ENCODE measurements around the gene PTPRM.

The PTPRM gene

DNA sequence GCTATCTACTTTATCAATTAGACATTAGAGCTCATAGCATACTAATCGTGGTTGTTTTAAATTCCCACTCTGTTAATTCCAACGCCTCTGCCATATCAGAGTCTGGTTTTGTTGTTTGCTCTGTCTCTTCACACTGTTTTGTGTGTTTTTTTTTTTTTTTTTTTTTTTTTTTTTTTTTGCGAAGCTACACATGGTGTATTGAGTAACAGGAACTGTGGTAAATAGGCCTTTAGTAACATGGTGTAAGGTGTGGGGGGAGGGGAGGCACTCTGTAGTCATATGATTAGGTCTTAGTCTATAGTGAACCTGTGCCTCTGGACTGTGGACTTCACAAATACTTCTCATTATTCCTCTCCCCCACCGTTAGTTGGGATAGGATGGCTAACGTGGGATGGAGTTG lies 671.4 kb downstream of the PTPRM start:
- no peak for DNase-seq
- Histone ChIP-seq H3K36me3 (ENCODE audit: insufficient read depth, low read length) (no peaks in the 10 kb centered on the region), H3K27ac (ENCODE audit: low read length) (no peak overlapping the region), H3K4me2 (ENCODE audit: insufficient read depth, low read length) (no peak overlapping the region), H3K79me2 (ENCODE audit: insufficient read depth, low read length) (no peaks in the 10 kb centered on the region), H3K9ac (ENCODE audit: low read depth, low read length) (no peak overlapping the region), H3K27me3 (ENCODE audit: insufficient read depth, low read length, poor library complexity) (no peaks in the 10 kb centered on the region), H3K4me3 (ENCODE audit: low read depth in 1 of 2, low read length in 2 of 2) (no peak overlapping the region), H3K9me3 (ENCODE audit: insufficient read depth, low read length, severe bottlenecking) (no peaks in the 10 kb centered on the region), H4K20me1 (ENCODE audit: insufficient read depth, low read length) (no peaks in the 10 kb centered on the region), H3K4me1 (ENCODE audit: insufficient read depth, low read length) (no peaks in the 10 kb centered on the region), H2AFZ (ENCODE audit: low read depth, low read length) (no peak overlapping the region)
- TF ChIP-seq EZH2 (IDR thresholded peaks at IDR 0.05; ENCODE audit: borderline replicate concordance, low read depth, low read length, severe bottlenecking) (no peak), CTCF (IDR thresholded peaks at IDR 0.05; ENCODE audit: borderline replicate concordance, extremely low read depth, low read length, poor library complexity, severe bottlenecking) (no peak)
- no peak for ATAC-seq (ENCODE audit: insufficient read depth, low read depth)

DNA sequence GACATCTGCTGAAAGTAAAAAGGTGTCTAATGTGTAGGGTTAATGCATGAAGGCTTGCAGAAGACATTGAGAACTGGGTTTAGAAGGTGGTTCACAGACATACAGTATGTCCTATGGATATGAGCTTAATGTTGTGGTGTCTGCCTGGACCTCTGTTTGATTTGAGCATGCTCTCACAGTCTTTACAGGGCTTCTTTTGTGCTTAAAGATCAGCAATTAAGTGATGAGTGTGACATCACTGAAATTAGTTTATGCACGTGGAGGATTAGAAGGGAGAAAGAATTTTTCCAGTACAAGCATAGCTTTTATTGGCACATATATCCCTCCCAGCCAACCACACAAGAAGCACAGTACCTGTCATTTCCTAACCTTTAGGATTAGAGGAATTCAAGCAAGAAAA lies 674.6 kb downstream of the PTPRM start:
- no peak overlapping the region for H2AFZ ChIP-seq (ENCODE audit: low read depth, low read length)
- no peak overlapping the region for H3K9ac ChIP-seq (ENCODE audit: low read depth, low read length)
- no peaks in the 10 kb centered on the region for H3K4me1 ChIP-seq (ENCODE audit: insufficient read depth, low read length)
- no peaks in the 10 kb centered on the region for H3K79me2 ChIP-seq (ENCODE audit: insufficient read depth, low read length)
- no peak overlapping the region for H3K4me2 ChIP-seq (ENCODE audit: insufficient read depth, low read length)
- H3K4me3 ChIP-seq (ENCODE audit: low read depth in 1 of 2, low read length in 2 of 2), result no peak overlapping the region
- H3K27ac ChIP-seq (ENCODE audit: low read length), result no peak overlapping the region
- no peaks in the 10 kb centered on the region for H3K36me3 ChIP-seq (ENCODE audit: insufficient read depth, low read length)
- H3K27me3 ChIP-seq (ENCODE audit: insufficient read depth, low read length, poor library complexity), result no peaks in the 10 kb centered on the region
- no peak for TF ChIP-seq EZH2 (IDR thresholded peaks at IDR 0.05; ENCODE audit: borderline replicate concordance, low read depth, low read length, severe bottlenecking)
- no peak for TF ChIP-seq CTCF (IDR thresholded peaks at IDR 0.05; ENCODE audit: borderline replicate concordance, extremely low read depth, low read length, poor library complexity, severe bottlenecking)
- no peaks in the 10 kb centered on the region for H3K9me3 ChIP-seq (ENCODE audit: insufficient read depth, low read length, severe bottlenecking)
- DNase-seq (no peak), ATAC-seq (ENCODE audit: insufficient read depth, low read depth) (no peak)
- no peaks in the 10 kb centered on the region for H4K20me1 ChIP-seq (ENCODE audit: insufficient read depth, low read length)

GRCh38 chr18:8242151-8242696 lies 675.1 kb downstream of the PTPRM start:
- ATAC-seq (ENCODE audit: insufficient read depth, low read depth), result no peak
- H3K9me3 ChIP-seq (ENCODE audit: insufficient read depth, low read length, severe bottlenecking), result no peaks in the 10 kb centered on the region
- no peaks in the 10 kb centered on the region for H3K79me2 ChIP-seq (ENCODE audit: insufficient read depth, low read length)
- no peak for DNase-seq
- no peaks in the 10 kb centered on the region for H3K4me1 ChIP-seq (ENCODE audit: insufficient read depth, low read length)
- H3K4me3 ChIP-seq (ENCODE audit: low read depth in 1 of 2, low read length in 2 of 2), result no peak overlapping the region
- H3K36me3 ChIP-seq (ENCODE audit: insufficient read depth, low read length), result no peaks in the 10 kb centered on the region
- no peak overlapping the region for H3K4me2 ChIP-seq (ENCODE audit: insufficient read depth, low read length)
- H2AFZ ChIP-seq (ENCODE audit: low read depth, low read length), result no peak overlapping the region
- no peak overlapping the region for H3K9ac ChIP-seq (ENCODE audit: low read depth, low read length)
- no peaks in the 10 kb centered on the region for H3K27me3 ChIP-seq (ENCODE audit: insufficient read depth, low read length, poor library complexity)
- H4K20me1 ChIP-seq (ENCODE audit: insufficient read depth, low read length), result no peaks in the 10 kb centered on the region
- TF ChIP-seq EZH2 (IDR thresholded peaks at IDR 0.05; ENCODE audit: borderline replicate concordance, low read depth, low read length, severe bottlenecking) (no peak), CTCF (IDR thresholded peaks at IDR 0.05; ENCODE audit: borderline replicate concordance, extremely low read depth, low read length, poor library complexity, severe bottlenecking) (no peak)
- H3K27ac ChIP-seq (ENCODE audit: low read length), result no peak overlapping the region

GRCh38 chr18:8247700-8248099 lies 680.6 kb downstream of the PTPRM start:
- no peaks in the 10 kb centered on the region for H3K9me3 ChIP-seq (ENCODE audit: insufficient read depth, low read length, severe bottlenecking)
- no peak overlapping the region for H3K4me2 ChIP-seq (ENCODE audit: insufficient read depth, low read length)
- TF ChIP-seq EZH2 (IDR thresholded peaks at IDR 0.05; ENCODE audit: borderline replicate concordance, low read depth, low read length, severe bottlenecking), result no peak
- no peak for TF ChIP-seq CTCF (IDR thresholded peaks at IDR 0.05; ENCODE audit: borderline replicate concordance, extremely low read depth, low read length, poor library complexity, severe bottlenecking)
- no peaks in the 10 kb centered on the region for H3K27me3 ChIP-seq (ENCODE audit: insufficient read depth, low read length, poor library complexity)
- no peak overlapping the region for H2AFZ ChIP-seq (ENCODE audit: low read depth, low read length)
- no peak overlapping the region for H3K27ac ChIP-seq (ENCODE audit: low read length)
- H4K20me1 ChIP-seq (ENCODE audit: insufficient read depth, low read length), result no peaks in the 10 kb centered on the region
- no peak overlapping the region for H3K9ac ChIP-seq (ENCODE audit: low read depth, low read length)
- DNase-seq, result no peak
- no peaks in the 10 kb centered on the region for H3K79me2 ChIP-seq (ENCODE audit: insufficient read depth, low read length)
- H3K4me1 ChIP-seq (ENCODE audit: insufficient read depth, low read length), result no peaks in the 10 kb centered on the region
- H3K36me3 ChIP-seq (ENCODE audit: insufficient read depth, low read length), result no peaks in the 10 kb centered on the region
- no peak for ATAC-seq (ENCODE audit: insufficient read depth, low read depth)
- no peak overlapping the region for H3K4me3 ChIP-seq (ENCODE audit: low read depth in 1 of 2, low read length in 2 of 2)

Measured in DND-41 (cell line).